Lower leg skin (tissue), 4 donors: ENCODE measurements around the gene PAK6. TPM values are rescaled to one million over a fixed set of nuclear protein-coding genes. Genes with fewer than 3 reads are reported as not detected.

Experiments
- DNase-seq, 2 donors: peaks; one replicate each; pipeline ENCODE4 v3.0.0-alpha.2; 2019; ENCODE audit warnings: low spot score in 2 of 2
- H3K4me3 ChIP-seq: fragments of 200-600 bp; sonication (generic); 2 replicates; pipeline ENCODE4 v1.5.1; 2017; ENCODE audit warnings: mild to moderate bottlenecking, low read depth; ENCODE audit not compliant: poor library complexity, severe bottlenecking
- POLR2A ChIP-seq, 2 donors: fragments of 450-650 bp; IDR thresholded peaks; one replicate each; pipeline ENCODE4 v1.6.1; 2016 to 2017; ENCODE audit warnings: antibody characterized with exemption in 2 of 2, mild to moderate bottlenecking in 1 of 2, moderate library complexity in 1 of 2
- WGBS, 2 donors: methylation state at CpG; one replicate each; pipeline ENCODE4 v1.1.5; 2018; 5-methylcytosine and 5-hydroxymethylcytosine counted together
- intact Hi-C: fragments of 100-400 bp; cut with DNase I; formaldehyde crosslinking; loops from one replicate; pipeline ENCODE4 v1.15.0; 2023; ENCODE audit warnings: low total_unique reads
- total RNA-seq, 4 donors: library from RNA; depleted of rRNA; stranded (reverse); fragments of >200 nt; gene quantifications; one replicate each; pipeline ENCODE4 v1.1.0, GENCODE V29; 2016
- TF ChIP-seq, protein P1 (sequence below), 3 donors: fragments of 450-650 bp; IDR thresholded peaks; one replicate each; pipeline ENCODE4 v1.5.1; 2016; ENCODE audit warnings: antibody characterized with exemption in 3 of 3, mild to moderate bottlenecking in 3 of 3, moderate library complexity in 2 of 3

The PAK6 gene
- total RNA-seq, 4 donors from 2014 or later, result 48.3 to 83.9 (median 70.4) TPM

DNA sequence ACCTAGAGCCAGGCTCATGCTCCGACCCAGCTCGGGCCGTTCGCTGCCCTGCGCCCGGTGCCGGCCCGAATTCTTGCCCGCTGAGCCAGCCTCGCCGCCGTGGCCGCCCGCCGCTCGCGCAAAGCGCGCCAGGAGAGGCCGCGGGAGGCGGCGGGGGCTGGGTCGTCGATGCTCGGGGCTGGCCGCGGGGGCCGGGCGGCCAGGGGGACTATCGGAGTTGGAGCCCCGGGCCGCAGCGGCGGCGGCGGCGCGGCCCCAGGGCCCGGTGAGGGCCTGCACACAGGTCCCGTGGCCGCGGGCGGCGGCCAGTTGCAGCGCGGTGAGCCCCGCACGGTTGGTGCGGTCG lies 42.9 kb downstream of the PAK6 start:
- intact Hi-C loops, result loop anchor here (5.0 to 10.0 kb wide), 2 partner anchors 83 to 141 kb away; no protein-coding TSS in a partner anchor
- no peak for DNase-seq
- TF ChIP-seq POLR2A (IDR thresholded peaks at IDR 0.05), result no peak
- TF ChIP-seq, protein P1, sequence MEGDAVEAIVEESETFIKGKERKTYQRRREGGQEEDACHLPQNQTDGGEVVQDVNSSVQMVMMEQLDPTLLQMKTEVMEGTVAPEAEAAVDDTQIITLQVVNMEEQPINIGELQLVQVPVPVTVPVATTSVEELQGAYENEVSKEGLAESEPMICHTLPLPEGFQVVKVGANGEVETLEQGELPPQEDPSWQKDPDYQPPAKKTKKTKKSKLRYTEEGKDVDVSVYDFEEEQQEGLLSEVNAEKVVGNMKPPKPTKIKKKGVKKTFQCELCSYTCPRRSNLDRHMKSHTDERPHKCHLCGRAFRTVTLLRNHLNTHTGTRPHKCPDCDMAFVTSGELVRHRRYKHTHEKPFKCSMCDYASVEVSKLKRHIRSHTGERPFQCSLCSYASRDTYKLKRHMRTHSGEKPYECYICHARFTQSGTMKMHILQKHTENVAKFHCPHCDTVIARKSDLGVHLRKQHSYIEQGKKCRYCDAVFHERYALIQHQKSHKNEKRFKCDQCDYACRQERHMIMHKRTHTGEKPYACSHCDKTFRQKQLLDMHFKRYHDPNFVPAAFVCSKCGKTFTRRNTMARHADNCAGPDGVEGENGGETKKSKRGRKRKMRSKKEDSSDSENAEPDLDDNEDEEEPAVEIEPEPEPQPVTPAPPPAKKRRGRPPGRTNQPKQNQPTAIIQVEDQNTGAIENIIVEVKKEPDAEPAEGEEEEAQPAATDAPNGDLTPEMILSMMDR (IDR thresholded peaks at IDR 0.05), result no peak
- WGBS, 2 donors, result 2 to 8% methylated on average over 17 to 20 of the region's 51 CpGs
- H3K4me3 ChIP-seq, result peak overlapping the region; percentile 12

DNA sequence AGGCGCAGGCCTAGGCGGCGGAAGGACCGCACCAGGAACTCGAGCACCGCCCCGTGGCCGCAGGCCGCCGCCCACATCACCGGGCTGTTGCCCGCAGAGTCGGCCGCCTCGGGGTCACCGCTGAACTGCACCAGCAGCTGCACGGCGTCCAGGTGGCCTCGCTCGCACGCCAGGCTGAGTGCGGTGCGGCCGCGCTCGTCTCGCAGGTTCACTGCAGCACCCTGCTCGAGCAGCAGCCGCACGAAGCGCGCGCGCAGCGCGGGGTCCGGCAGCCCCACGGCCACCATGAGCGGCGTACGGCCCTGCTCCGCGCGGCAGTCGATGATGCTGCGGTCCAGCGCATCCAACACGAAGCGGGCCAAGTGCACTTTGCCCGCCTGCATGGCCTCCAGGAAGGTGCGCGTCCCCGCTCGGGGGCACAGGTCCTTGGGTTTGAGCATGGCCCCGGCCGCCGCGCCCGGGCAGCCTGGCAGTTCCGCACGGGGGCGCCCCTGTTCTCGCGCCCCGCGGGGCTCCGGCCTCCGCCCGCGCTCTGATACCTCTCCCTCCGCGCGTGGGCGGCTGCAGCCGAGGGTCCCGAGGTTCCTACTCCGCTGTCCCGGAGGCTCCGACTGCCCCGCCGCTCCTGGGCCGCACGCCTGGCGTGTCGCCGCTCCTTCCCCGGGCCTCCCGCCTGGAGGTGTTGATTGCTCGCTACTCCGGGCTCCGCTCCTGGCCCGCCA lies 43.4 kb downstream of the PAK6 start:
- WGBS, 2 donors, result 0 to 1% methylated on average over 22 to 23 of the region's 92 CpGs
- intact Hi-C loops, result loop anchor here (5.0 to 10.0 kb wide), 2 partner anchors 82 to 140 kb away; no protein-coding TSS in a partner anchor
- TF ChIP-seq, protein P1 (IDR thresholded peaks at IDR 0.05), result no peak
- H3K4me3 ChIP-seq, result peak overlapping the region; percentile 12
- DNase-seq, result no peak

DNA sequence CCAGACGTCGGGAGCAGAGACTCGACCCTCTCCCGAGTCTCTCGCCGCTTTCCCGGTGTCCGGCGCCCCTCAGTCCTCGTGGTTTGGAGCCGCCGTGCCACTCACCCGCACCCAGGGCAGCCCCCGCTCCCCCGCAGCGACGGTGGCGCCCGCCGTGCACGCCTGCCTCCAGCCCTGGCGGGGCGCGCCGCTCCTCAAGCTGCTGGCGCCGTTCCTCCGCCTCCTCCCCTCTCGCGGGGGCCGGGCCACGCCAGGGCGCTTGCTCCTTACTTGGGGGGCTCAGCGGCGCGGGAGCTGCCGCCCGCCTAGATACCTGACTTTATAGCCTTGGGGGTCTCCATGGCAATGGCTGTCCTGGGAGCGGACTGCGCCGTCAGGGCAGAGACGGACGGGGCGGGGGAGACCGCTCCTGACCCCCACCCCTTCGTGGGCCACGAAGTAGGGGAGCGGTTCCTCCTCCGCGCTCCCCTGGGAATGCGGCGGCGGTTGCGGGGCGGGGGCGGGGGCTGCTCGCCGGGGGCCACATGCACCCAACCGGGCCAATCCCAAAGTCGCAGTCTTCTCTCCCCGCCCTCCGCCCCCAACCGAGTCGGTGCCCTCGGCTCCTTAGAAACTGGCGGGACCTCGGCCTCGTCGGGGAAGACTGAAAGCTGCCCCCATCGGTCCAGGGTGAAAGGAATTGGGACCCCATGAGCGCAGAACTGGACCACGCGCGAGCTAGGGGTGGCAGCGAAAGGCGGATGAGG lies 44.2 kb downstream of the PAK6 start, which contains the start of gene ANKRD63:
TSS of gene ANKRD63 (minus strand) at position 196 of the 746 bp plus-strand sequence. CDS start 478 bp downstream, outside the sequence.
- no peak for DNase-seq

DNA sequence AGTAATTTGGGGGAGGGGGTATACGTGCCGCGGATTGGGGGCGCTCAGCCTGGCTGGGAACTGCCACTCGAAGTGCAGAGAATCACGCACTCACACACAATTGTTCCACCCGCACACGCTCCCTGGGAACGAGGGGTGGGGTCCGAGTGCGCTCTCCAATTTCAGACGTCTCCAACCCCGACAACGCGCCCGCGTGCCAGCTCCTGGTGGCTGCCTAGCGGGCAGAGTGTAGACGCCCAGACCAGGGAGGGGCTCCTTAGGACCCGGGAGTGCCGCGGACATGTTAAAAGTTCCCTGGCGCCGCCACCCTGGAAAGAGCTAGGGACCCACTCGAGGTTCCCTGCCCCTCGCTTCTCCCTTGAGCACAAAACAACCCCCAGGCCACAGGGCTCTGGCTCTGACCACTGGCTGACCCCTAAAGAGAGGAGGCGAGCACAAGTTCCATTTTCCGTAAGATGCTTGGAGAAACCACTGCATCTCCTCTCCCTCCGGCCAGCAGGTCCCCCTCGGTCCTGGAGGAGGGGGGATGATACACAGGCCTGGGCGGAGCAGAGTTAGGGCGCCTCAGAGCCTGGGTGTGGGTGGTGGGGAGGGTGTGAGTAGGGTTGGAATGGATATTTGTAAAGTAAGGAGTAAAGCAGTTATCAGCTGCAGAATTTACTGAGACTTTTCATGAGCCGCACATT lies 44.9 kb downstream of the PAK6 start:
- TF ChIP-seq, protein P1 (IDR thresholded peaks at IDR 0.05), result no peak
- TF ChIP-seq POLR2A (IDR thresholded peaks at IDR 0.05), result no peak
- H3K4me3 ChIP-seq, result no peak overlapping the region
- intact Hi-C loops, result loop anchor here (5.0 to 10.0 kb wide), 2 partner anchors 81 to 139 kb away; no protein-coding TSS in a partner anchor
- whole genome bisulfite sequencing, 2 donors, result 23 to 44% methylated on average over 28 to 32 of the region's 33 CpGs
- no peak for DNase-seq

More for the DNA sequence above, 44.2 kb downstream of the PAK6 start, which contains the start of gene ANKRD63:
- no peak for TF ChIP-seq POLR2A (IDR thresholded peaks at IDR 0.05)
- intact Hi-C loops, result loop anchor here (5.0 to 10.0 kb wide), 2 partner anchors 82 to 139 kb away; no protein-coding TSS in a partner anchor
- WGBS, 2 donors, result 4 to 10% methylated on average over 24 to 31 of the region's 76 CpGs
- peak within 1 kb of the TSS; percentile 12 for H3K4me3 ChIP-seq

DNA sequence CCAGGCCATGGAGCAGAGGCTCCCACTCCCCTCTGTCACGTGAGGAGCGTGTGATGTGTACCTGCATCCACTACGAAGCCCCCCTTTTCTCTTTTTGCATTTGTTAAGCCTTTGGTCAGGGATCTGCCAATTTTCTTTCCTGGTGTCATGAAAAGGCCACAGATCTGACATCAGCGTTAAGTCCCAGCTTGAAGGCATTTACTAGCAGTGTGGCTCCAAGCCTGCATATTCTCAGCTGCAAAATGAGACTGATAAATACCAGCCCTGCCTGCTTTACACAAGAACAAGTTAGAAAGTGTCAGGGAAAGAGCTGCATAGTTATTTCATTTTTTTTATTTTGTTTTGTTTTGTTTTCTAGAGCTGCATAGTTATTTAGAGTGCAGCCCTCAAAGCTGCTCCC lies 46.3 kb downstream of the PAK6 start:
- TF ChIP-seq, protein P1 (IDR thresholded peaks at IDR 0.05), result no peak
- TF ChIP-seq POLR2A (IDR thresholded peaks at IDR 0.05), result no peak
- no peak for DNase-seq
- 35 to 65% methylated on average over 4 of the region's 4 CpGs for WGBS, 2 donors
- intact Hi-C loops, result loop anchor here (10.0 kb wide), 1 partner anchor 80 kb away; no protein-coding TSS in a partner anchor
- H3K4me3 ChIP-seq, result no peak overlapping the region
